GM19023 (cell line): ENCODE results near the gene CDPF1.
"Not testable (repeated sequence)": the region's sequence is repeated elsewhere in the genome, so short reads cannot be mapped to it uniquely, and the experiment has no call there.

Experiments
- ATAC-seq: cut with Tn5 transposase; IDR thresholded peaks from one replicate; pipeline ENCODE4 v1.9.1; 2021; ENCODE audit warnings: mild to moderate bottlenecking, moderate library complexity; ENCODE audit not compliant: unreplicated experiment

The CDPF1 gene

DNA sequence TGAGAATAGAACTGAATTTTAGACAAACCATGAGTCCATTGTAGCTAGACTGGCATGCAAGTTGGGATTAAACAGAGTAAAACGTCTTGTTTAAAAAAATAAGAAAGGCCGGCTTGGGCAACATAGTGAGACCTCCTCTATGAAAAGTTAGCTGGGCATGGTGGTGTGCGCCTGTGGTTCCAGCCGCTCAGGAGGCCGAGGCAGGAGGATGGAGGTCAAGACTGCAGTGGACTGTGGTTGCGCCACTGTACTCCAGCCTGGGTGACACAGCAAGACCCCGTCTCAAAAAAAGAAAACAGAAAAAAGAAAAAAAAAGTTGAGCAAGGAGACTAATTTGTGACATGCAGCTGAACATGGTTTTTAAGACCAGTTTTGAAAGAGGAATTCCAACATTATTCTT, 23.5 kb downstream of the CDPF1 start:
- ATAC-seq = no peak

DNA sequence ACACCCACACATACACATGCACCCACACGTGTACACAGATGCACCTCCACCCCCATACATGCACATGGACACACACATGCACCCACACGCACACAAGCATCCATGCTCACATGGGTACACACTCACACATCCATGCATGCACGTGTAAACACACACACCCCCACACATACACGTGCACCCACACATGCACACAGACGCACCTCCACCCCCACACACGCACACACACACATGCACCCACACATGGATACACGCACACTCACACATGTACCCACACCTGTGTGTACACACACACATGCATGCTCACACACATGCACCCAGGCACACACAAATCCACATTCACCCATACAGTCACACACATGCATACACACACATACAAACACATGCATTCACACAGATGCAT, 24.5 kb downstream of the CDPF1 start:
- no peak for ATAC-seq

DNA sequence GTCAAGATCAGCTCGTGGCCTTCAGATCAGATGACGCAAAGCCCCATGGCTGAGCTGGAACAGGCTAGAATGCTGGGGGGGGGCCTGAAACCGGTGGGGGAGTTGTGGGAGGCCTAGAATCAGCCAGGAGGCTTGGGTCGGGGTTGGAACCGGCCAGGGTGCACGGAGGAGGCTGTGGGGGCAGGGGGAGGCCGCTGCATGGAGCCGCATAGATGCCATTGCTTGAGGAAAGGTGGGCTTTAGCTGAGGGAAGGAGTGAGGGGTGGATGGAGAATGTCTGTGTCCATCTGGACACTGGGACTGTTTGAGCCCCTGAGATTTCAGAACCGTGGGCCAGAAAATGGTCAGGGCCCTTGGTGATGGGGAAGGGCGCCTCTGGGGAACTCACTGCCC, 25.2 kb downstream of the CDPF1 start:
- ATAC-seq = no peak

DNA sequence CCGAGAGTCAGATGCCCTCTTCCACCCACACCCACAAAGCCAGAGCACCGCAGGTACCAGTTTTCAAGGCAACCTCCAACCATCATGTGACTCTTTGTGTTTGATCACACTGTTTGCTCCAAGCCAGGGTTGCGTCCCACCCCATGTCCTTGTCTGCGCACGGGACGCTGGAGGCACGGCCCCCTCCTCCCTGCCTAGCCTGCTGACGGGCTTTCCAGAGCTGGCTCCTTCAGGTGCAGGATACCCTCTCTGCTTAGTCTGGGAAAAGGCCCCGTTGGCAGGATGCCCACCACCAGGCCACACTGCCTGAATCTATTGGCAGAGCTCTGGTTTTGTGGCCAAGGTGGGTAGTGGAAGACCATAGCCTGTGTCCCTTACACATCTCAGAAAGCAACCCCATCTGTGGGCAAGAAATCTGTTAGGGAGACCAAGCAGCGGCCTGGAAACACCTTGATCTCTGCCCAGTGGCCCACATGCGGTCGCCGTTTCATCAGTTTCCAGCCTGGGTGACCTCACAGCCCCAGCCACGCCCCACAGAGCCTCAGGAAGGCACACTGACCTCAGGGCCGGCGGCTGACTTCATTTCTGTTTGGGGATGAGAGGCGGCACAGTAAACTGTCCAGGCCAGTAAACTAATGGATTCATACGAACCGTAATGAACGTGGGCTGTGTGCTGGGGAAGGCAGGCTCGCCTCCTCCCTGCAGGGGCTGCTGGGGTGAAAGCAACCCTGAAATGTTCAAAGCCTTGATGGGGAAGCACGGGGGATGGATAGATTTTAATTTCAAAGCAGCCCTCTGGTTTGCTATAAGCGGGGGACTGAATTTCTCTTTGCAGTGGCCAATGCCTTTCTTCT, 25.8 kb downstream of the CDPF1 start:
- ATAC-seq = no peak

DNA sequence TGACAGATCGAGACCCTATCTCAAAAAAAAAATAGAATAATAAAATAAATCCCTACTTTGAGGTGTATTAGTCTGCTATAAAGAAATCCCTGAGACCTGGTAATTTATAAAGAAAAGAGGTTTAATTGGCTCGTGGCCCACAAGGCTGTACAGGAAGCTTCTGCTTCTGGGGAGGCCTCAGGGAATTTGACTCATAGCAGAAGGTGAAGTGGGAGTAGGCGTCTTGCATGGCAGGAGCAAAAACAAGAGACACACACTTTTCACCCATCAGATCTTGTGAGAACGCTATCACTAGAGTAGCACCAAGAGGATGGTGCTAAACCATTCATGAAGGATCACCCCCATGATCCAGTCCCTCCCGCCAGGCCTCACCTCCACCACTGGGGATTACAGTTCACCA, 29.2 kb downstream of the CDPF1 start:
- no peak for ATAC-seq

DNA sequence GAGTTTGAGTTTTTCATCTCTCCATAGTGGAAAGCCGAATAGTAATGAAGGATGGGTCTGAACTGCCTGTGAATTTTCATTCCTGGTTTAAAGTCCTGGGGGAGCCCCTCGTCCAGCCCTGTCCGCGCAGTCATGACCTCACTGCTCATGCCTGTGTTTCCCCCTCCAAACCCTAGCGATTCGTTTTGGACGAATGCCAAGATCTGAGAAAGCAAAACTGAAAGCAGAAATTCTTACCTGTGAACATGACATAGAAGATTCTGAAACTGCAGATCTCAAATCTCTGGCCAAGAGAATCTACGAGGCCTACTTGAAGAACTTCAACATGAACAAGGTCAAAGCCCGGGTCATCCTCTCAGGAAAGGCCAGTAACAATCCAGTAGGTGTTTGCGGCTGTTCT, 30.5 kb downstream of the CDPF1 start:
- no peak for ATAC-seq

DNA sequence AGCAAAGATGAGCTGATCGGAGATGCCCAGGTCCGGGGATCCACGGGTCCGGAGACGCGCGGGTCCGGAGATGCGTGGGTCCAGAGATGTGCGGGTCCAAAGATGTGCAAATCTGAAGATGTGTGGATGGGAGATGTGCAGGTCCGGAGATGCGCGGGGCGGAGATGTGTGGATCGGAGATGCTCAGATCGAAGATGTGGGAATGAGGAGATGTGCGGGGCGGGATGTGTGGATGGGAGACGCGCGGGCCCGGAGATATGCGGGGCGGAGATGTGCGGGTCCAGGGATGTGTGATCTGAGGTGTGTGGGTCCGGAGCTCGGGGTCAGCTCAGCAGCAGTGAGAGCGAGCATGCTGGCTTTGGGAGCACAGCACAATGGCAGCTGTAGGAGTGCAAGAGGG, 35.5 kb downstream of the CDPF1 start:
- ATAC-seq = no peak

DNA sequence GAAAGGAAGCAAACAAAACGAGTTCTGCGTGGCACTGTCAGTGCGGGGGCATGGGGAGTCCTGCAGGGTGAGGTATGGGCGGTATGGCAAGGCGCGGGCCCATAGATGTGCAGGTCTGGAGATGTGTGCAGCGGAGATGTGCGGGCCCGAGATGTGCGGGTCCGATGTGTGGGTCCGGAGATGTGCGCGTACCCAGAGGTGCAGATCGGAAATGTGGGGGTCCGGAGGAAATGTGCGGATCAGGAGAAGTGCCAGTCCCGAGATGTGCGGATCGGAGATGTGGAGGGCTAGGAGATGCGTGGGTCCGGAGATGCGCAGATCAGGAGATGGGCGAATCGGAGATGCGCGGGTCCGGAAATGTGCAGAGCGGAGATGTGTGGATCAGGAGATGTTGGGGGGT, 35.9 kb downstream of the CDPF1 start:
- no peak for ATAC-seq

DNA sequence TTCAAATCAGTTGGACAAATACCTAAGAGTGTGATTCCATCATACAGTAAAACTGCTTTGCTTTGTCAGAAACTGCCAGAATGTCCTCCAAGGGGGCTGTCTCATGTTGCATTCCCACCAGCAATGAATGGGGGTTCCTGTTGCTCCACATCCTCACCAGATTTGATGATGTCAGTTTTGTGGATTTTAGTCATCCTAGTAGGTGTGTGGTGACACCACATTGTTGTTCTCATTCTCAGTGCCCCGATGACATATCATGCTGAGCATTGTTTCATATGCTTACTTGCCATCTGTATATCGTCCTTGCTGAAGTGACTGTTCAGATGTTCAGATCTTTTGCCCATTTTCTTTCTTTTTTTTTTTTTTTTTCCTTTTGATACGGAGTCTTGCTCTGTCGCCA, 37.0 kb downstream of the CDPF1 start:
- no peak for ATAC-seq

DNA sequence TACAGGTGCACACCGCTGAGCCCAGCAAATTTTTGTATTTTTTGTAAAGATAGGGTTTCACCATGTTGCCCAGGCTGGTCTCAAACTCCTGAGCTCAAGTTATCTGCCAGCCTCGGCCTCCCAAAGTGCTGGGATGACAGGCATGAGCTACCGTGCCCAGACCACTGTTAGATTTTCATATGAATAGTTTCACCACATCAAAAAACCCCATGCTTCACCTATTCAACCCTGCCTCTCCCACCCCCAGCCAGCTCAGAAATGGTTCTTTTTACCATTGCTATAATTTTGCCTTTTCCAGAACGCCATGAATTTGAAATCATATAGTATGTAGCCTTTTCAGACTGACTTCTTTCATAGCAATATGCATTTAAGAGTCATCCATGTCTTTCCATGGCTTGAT, 37.9 kb downstream of the CDPF1 start:
- no peak for ATAC-seq

DNA sequence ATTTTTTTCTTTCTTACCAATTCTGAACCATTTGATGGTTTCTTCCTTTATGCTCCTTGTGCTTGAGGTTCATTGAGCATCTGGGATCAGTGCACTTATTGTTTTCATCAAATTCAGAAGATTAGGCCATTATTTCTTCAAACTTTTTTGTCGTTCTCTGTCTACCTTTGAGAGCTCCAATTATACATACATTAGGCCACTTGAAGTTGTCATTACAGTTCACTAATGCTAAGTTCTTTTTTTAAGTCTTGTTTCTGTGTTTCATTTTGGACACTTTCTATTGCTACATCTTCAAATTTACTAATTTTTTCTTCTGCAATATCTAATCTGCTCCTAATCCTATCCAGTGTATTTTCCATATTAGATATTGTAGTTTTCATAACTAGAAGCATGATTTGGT, 40.8 kb downstream of the CDPF1 start:
- no peak for ATAC-seq

DNA sequence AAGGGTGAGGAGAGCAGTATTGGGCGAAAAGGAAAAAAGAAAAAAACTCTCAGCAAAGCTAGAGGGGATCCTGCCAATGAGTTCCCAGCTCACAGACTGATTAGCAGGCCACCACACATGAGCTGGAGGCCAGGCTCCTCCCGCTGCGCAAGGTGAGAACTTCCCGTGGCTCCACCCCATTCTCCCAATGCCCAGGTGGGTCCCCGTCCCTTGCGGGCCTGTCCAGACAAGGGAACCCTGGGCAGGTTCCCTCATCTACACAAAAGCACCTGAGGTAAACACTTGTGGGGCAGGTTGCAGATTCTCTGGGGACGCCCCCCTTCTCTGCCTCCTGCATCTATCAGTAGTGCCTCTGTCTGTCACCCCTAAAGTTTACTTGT, 46.5 kb downstream of the CDPF1 start:
- ATAC-seq = no peak

DNA sequence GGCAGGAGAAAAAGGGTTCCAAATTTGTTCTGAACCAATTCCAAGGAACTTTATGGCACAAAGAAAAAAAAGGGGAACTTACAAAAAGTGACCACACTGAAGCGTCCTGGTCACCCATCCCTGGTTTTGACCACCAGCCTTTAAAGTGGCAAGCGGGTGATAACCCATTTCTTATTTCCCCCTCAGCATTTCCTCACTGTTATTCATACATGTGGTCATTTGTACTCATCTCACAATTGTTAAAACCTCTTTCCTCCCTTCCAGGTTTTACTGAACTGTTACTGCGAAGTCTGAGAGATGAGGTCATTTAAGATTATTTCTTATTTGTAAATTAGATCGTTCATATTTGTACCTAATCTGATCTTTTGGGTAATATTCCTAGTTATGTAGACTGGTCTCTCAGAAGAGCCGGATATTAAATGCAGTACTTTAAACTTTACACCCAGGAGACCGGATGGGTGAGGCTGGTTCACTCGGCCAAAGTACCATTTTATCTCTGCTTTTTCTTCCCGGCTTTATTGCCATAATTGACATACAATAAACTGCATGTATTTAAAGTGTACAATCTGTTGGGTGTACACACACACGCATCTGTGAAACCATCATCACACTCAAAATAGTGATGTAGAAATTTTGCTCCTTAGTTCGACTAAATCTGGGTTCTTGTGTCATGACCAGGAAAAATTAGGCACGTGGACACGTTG, 47.0 kb downstream of the CDPF1 start:
- ATAC-seq = no peak

DNA sequence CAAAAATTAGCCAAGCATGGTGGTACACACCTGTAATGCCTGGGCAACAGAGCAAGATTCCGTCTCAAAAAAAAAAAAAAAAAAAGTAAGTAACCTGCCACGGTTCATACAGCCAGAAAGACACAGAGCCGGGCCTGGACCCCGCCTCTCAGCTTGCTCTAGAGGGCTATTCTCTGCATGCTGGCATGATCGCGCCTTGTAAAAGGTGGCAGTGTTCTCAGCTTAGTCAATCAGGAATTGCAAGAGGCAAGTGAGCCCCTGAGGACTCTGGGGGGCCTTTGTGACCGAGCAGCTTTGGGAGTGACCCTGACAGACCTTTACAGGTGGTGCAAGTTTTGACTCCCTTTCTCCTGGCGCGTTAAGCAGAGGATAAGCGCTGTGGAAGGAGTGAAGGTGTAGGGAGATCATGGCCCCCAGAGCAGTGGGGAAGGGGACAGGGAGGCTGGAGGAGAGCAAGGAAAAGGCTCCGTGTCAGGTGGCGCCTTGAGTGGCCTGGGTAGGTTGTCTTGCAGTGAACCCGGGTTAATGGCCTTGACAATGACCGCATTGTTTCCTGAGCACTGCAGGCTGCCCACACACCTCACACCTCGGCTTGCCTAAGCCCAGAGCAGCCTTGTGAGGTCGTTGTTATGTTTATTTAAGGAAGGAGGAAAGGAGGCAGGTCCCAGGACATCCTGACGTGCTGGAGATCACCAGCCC, 48.9 kb downstream of the CDPF1 start:
- ATAC-seq = no peak

DNA sequence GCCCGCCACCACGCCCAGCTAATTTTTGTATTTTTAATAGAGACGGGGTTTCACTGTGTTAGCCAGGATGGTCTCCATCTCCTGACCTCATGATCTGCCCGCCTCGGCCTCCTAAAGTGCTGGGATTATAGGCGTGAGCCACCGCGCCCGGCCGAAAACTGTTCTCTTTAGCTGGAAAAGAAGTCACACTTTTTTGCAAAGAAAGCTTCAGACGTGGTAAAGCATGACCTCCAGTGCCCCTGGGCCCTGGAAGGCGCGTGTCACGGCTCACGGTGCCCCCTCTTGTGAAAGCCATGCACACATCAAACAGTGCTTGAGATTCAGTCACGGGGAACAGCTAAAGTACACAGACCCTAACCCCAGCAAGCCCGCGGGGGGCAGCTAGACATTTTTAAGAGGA, 51.3 kb downstream of the CDPF1 start:
- not testable (repeated sequence) for ATAC-seq

DNA sequence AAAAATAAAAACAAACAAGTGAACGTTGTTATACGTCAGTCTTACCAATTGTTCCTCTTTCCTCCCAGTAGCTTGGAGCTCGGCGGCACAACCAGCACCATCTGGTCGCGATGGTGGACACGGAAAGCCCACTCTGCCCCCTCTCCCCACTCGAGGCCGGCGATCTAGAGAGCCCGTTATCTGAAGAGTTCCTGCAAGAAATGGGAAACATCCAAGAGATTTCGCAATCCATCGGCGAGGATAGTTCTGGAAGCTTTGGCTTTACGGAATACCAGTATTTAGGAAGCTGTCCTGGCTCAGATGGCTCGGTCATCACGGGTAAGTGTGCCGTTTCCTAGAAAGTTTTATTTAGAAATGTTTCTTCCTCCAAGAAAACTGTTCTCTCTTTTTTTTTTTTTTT, 51.8 kb downstream of the CDPF1 start:
- no peak for ATAC-seq

DNA sequence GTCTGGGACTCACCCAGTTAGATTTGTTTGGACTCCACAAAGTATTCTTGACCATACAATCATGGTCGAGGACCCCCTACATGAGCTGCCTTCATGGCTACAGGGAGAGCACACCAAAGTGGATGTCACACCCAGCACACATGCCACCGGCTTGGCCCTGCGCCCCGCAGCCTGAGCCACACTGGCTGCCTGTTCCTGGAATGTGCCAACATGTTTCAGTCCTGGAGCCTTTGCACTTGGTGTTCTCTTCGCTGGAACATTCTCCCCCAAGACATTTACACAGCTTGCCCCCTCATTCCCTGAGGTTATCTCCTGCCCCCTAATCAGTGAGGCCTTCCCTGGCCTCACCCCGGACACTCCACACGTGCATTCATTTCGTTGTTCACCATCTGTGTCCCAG, 53.8 kb downstream of the CDPF1 start:
- no peak for ATAC-seq

DNA sequence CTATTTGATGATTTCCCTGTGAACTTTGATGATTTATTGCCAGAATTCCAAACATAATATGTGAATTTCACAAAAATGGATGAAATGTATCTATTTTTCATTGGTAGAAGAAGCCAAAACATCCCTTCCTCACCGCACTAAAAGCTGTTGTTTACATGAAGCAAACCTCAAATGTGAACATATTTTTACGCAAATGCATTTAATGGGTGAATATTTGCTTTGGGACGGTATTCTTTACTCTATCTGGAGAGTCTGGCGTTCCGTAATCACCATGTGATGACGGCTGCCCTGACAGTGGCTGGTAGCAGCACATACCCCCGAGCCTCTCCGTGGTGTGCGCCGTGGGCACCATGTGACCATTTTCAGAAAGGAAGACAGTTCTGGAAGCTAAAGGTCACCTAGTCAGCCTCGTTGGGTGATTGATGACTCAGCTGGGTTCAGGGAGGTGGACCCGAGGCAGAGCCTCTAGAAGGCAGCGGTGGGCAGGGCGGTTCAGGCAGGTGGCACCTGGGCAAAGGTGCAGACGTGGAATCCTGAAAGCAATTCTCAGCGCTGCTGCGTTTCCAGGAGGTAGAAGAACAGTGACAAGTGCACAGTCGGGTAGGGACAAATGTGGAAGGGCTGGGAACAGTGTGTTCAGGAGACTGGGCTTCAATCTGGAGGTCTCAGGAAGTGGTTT, 54.5 kb downstream of the CDPF1 start:
- ATAC-seq = no peak
